Ureter (tissue), 1 donor: ENCODE results near the gene SERHL2. TPM values are rescaled to one million over a fixed set of nuclear protein-coding genes. Genes with fewer than 3 reads are reported as not detected.

ENCODE experiments used
- total RNA-seq: library from RNA; stranded (reverse); gene quantifications from one replicate; pipeline ENCODE4 v1.2.4, GENCODE V29; 2023
- donor health status: DM: yes; HTN: yes; CAD: no.

SERHL2 gene
- total RNA-seq, 1 donor from 2014 or later: 10.8 TPM

Other genes starting within 250 kb of the SERHL2 start
- 1.3 TPM for gene NFAM1, start 121.6 kb upstream of the SERHL2 start, total RNA-seq
- gene RRP7A, start 34.2 kb upstream of the SERHL2 start, total RNA-seq: 54.9 TPM
- gene POLDIP3, start 60.9 kb downstream of the SERHL2 start, total RNA-seq: 64.9 TPM
- gene ATP5MGL, start 86.6 kb downstream of the SERHL2 start, total RNA-seq: 1.4 TPM
- gene CYB5R3, start 95.4 kb downstream of the SERHL2 start, total RNA-seq: 243 TPM
- gene A4GALT, start 166.9 kb downstream of the SERHL2 start, total RNA-seq: 57.9 TPM